NCI-H187 (cell line): Measurements from ENCODE around the gene PADI6.
"Not testable (repeated sequence)": the region's sequence is repeated elsewhere in the genome, so short reads cannot be mapped to it uniquely, and the experiment has no call there.

Experiments used
- DNase-seq, 2 experiments: peaks; one replicate each; lab custom pipeline; 2025; lab: John Stamatoyannopoulos, UW

Gene PADI6

DNA sequence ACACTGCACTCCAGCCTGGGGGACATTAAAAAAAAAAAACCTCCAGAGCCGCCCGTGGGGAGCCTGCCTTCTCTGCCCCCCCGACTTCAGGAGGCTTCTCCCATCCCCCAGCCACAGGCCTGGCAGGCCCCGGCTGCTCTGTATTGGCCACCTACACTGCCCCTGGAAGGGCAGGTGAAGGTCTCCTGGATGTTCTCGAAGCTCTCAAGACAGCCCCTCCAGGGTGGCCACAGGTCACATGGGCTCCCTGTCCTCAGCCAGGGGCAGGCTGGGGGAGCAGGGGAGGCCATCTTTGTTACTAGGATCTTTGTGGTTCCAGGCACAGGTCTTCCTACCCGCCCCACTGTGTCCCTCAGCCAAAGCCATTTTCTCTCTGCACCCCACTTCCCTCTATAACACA, 32.8 kb downstream of the PADI6 start:
- no peak for DNase-seq

- DNase-seq, result no peak
These were observed 34.1 kb downstream of the PADI6 start for GRCh38 chr1:17405898-17406759.

- not testable (repeated sequence) for DNase-seq
These were observed 34.9 kb downstream of the PADI6 start for GRCh38 chr1:17406760-17407475.

DNA sequence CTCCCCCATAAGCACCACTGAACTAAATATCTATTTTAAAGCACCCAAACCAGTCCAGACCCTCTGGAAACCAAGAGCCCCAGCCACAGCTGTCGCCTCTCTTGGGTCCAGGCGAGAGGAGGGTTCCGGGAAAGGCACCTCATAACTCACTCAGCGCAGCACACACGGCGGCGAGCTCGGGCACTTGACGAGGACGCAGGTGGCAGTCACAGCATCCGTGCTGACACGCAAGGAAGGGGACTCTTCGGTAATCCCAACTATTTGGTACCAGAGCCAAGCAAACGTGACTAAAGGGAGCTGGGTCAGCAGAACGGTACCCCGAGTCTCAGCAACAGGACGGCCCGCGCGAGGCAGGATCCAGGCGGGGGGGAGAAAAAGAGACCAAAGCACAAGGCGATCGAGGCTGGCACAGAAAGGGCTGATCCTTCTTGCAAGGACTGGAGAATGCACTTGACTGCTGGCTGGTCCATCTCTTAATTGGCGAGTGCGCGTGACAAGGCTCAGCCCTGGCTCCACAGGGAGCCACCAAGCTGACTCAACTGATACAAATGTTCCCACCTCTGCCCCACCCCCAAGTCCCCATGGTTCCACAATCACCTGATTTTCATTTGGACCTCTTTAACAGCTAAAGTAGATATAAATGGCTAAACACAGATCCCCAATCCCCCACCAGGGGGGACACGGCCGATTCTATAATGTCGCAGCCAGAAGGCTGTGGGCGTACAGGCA, 36.0 kb downstream of the PADI6 start:
- DNase-seq, result not testable (repeated sequence)

- no peak for DNase-seq
These were observed 37.4 kb downstream of the PADI6 start for GRCh38 chr1:17409391-17409811.

- DNase-seq, result no peak
These were observed 40.3 kb downstream of the PADI6 start for GRCh38 chr1:17412093-17412870.

GRCh38 chr1:17414022-17414421, 42.0 kb downstream of the PADI6 start:
- no peak for DNase-seq

GRCh38 chr1:17416389-17416788, 44.4 kb downstream of the PADI6 start:
- no peak for DNase-seq

DNA sequence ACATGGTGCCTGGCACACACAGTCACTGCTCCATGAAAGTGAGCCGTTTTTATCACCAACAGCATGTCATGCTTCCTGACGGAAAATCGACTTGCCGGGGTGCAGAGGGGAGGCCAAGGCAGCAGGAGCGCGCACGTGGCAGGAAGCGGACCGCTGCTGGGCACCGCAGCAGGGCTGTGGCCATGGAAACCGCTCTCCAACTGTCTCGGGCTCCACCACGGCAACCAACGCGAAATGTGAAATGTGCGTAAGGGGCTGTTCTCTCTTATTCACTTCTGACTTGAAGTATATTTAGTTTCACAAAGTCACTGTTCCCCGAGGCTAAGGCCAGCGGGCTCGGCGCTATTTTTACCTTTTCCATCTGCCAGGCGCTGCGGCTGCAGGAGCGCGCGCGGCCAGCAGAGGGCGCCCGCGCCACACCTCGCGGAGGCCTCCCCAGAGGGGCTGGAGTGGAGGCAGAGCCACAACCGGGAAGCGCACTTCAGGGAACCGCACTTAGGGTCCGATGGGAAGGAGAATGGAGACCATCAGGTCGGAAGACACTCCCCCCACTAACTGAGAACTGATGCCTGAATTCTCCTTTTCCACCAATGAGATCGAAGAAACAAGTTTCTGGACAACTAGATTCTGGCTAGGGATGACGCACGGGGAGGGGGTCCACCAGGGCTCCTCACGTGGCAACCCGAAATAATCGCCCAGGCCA, 47.8 kb downstream of the PADI6 start:
- DNase-seq, result no peak

DNA sequence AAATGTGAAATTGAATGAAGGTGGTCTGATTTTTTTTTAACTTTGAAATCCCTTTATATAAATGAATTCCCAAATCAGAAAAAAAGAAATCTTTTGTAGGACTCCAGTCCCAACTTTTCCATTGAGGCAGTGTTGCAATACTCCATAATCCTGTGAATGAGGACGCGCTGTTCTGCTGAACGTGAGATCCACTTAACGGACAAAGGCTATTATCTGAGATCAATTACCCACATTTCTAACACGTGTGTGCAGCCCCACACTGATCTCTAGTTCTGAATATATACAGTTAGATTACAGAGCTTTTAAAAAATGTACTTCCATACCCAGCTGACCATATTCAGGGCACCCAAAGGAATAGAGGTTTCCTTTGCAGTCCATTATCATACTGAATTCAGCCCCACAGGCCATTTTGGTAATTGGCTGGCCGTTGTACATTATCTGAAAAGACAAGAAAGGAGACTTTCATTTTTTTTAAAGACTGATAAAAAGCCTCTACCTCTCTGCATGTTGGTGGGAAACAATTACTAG, 48.5 kb downstream of the PADI6 start:
- no peak for DNase-seq

- no peak for DNase-seq
These were observed 50.5 kb downstream of the PADI6 start for GRCh38 chr1:17422461-17422860.

GRCh38 chr1:17423781-17424245, 51.8 kb downstream of the PADI6 start:
- DNase-seq, result no peak

DNA sequence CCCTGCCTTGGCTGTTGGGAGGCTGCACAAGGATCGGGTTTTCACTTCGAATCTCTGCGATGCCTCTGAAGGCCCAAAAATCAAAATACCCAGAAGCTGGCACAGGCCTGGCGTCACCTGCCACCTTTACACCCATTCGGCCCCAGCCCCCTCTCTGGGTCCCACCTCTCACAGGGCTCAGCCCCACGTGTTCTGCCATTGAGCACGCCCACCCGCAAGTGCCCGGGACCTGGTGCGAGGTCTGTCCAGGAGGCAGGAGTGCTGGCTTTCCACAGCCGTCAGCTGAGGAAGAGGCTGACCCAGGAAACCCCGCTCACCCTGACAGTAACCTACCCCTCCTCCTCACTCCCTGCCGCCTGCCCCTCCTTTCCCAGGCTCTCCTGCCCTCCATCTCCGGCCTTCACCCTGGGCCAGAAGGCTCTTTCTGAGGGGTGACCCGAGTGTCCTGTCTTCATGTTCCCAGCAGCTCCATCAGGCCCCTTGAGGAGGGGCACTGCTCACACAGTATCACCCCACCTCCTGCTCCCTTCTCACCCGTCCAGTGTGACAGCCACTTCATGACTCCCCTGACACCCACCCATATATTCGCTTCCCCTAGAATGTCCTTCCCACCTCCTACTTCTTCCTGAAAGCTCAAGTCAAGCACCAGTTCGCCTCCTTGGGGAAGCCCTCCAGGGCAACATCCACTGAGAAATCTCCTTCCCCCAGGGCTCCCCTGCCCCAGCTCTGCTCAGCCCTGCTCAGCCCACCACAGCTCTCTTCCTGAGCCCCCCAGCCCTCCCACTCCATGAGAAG, 54.0 kb downstream of the PADI6 start:
- DNase-seq, result no peak

GRCh38 chr1:17427696-17428660, 56.0 kb downstream of the PADI6 start:
- no peak for DNase-seq

GRCh38 chr1:17429183-17429582, 57.2 kb downstream of the PADI6 start:
- no peak for DNase-seq

- no peak for DNase-seq
These were observed 60.4 kb downstream of the PADI6 start for GRCh38 chr1:17432412-17432811.

DNA sequence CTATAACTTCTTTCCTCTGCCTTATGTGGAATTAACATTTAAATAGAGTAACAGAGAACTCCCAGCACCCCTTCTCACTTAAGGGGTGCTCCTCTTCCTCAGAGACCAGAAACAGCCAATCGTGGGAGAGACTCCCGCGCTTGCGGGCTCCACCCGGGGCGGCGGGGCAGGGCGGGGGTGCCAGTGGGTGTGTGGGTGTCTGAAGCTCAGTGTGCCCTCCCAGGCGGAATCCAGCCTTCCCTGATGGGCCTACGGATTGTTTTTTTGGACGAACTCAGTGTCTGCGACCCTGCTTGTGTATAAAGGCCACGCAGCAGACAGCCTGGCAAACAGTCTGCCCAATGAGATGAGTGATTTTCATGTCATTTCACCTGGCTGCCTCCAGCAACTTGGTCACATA, 61.3 kb downstream of the PADI6 start:
- no peak for DNase-seq

GRCh38 chr1:17434016-17434415, 62.0 kb downstream of the PADI6 start:
- DNase-seq, result no peak

DNA sequence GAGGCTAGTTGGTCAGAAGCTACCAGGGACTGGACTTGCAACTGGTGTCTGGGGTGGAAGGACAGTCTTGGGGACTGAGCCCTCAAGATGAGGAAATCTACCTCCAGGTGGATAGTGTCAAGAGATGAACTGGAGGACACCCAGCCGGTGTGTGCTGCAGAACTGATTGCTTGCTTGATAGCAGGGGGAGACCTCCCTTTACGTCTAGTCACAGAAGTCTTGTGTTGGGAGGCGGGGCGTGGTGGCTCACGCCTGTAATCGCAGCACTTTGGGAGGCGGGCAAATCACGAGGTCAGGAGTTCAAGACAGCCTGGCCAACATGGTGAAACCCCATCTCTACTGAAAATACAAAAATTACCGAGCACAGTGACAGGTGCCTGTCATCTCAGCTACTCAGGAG, 62.6 kb downstream of the PADI6 start:
- no peak for DNase-seq
